ENCODE data around the gene DMKN.

DNA sequence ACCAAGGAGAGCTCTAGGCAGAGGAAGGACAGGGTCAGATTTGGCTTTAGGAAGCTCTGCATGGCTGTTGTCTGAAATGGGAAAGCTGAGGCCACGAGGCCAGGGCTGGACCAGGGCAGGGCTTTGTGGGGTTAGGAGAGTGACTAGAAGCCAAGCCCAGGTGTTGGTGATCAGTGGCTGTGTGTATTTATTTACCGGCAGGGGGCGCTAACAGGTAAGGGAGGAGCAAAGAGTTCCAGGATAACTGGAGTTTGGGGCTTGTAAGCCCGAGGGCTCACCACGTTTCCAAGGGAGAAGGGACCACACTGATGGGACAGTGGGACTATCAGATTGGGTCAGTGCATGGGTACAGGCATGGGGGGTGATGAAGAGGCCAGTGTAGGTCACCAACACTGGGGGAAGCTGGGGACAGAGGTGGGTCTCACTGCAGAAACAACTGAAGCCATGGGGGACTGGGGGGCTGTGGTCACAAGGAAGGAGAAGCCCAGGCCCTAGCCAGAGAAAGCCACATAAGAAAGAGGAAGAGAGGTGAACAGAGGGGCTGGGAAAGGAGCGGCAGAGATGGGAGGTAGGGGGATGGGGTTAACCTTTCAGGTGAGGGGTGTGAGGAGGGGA lies 35.8 kb upstream of the DMKN start:
- TF ChIP-seq CTCF (IDR thresholded peaks at IDR 0.05) (peak; percentile 25 to 83 (median 66)), EP300 (IDR thresholded peaks at IDR 0.05) (no peak)
